Panc1 (cell line): ENCODE results near the gene EIPR1.

Experiments
- POLR2AphosphoS5 ChIP-seq: IDR thresholded peaks from 2 replicates; pipeline ENCODE4 v1.6.1; 2012; ENCODE audit warnings: mild to moderate bottlenecking, low read depth, low read length, moderate library complexity
- SIN3A ChIP-seq: IDR thresholded peaks from 2 replicates; pipeline ENCODE4 v1.6.1; 2012; ENCODE audit warnings: low read depth, mild to moderate bottlenecking, low read length, moderate library complexity, borderline replicate concordance; ENCODE audit not compliant: insufficient read depth
- TCF7L2 ChIP-seq: IDR thresholded peaks from 2 replicates; pipeline ENCODE4 v1.6.1; 2011; ENCODE audit warnings: mild to moderate bottlenecking, low read depth, low read length, inconsistent platforms
- TF ChIP-seq, protein P1 (sequence below): fragments of 450-650 bp; IDR thresholded peaks from 2 replicates; pipeline ENCODE4 v1.5.1; 2017; ENCODE audit warnings: mild to moderate bottlenecking

DNA sequence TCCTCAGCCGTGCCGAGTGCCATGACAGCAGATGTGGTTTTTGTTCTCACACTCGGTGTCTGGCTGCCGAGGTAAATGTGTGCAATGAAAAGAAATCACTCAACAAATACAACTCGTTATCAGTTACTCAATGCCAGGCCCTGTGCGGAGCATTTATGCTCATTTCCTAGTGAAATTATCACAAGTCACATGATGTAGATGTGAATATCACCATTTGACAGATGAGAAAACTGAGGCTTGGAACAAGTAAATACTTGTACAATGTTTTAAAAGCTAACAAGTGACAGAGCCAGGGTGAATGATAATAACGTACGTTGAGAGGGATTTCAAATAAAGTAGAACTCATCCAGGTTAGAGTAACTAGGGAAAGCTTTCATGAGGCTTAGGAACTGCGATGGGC lies 174.7 kb downstream of the EIPR1 start:
- TF ChIP-seq, protein P1, sequence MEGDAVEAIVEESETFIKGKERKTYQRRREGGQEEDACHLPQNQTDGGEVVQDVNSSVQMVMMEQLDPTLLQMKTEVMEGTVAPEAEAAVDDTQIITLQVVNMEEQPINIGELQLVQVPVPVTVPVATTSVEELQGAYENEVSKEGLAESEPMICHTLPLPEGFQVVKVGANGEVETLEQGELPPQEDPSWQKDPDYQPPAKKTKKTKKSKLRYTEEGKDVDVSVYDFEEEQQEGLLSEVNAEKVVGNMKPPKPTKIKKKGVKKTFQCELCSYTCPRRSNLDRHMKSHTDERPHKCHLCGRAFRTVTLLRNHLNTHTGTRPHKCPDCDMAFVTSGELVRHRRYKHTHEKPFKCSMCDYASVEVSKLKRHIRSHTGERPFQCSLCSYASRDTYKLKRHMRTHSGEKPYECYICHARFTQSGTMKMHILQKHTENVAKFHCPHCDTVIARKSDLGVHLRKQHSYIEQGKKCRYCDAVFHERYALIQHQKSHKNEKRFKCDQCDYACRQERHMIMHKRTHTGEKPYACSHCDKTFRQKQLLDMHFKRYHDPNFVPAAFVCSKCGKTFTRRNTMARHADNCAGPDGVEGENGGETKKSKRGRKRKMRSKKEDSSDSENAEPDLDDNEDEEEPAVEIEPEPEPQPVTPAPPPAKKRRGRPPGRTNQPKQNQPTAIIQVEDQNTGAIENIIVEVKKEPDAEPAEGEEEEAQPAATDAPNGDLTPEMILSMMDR: no peak
- no peak for TF ChIP-seq TCF7L2
- TF ChIP-seq POLR2AphosphoS5: no peak
- no peak for TF ChIP-seq SIN3A
